ENCODE results near the gene SEMA5B. TPM values are rescaled to one million over a fixed set of nuclear protein-coding genes. Genes with fewer than 3 reads are reported as not detected.

Gene SEMA5B
- total and polyA plus RNA-seq, 2 donors (not counting 3 experiments of a cell fraction or from before 2014, with no cell fraction given): 0.07 TPM; not detected in 1

DNA sequence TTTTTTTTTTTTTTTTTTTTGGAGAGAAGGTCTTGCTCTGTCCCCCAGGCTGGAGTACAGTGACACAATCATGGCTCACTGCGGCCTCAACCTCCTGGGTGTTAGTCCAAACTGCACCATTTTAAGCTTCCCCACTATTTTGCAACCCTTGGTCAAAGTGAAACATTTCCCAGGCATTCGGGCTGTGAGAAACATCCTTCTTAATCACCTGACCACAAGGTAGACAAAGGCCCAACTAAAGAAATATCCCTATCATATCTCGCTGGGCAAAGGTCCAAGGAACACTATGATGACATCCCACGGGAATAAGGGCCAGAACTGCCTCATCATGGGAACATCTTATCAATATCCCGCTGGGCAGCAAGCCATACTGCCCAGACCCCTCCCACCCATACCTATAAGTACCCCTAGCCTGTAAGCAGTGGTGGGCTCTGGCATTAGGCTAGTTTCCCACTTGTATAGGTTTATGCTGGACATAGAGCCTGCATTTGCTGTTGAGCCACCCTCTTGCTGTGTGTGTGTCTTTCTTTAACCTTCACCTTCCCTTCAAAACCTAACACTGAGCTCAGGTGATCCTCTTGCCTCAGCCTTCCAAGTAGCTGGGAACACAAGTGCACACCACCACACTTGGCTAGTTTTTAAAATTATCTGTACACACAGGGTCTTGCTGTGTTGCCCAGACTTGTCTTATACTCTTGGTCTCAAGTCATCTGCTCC, 95.2 kb downstream of the SEMA5B start:
- Histone ChIP-seq H2AFZ (ENCODE audit: low read depth, low read length) (no peak overlapping the region), H3K79me2 (ENCODE audit: control insufficient read depth, insufficient read depth, low read length) (no peaks in the 10 kb centered on the region), H3K9me3 (replicated peaks; ENCODE audit: control insufficient read depth, insufficient read depth, low read length) (no peaks in the 10 kb centered on the region), H4K20me1 (replicated peaks; ENCODE audit: control insufficient read depth, extremely low read depth, insufficient read depth, low read length) (no peaks in the 10 kb centered on the region), H3K9me1 (replicated peaks; ENCODE audit: control insufficient read depth, extremely low read depth, insufficient read depth, low read length) (no peaks in the 10 kb centered on the region), H3K4me2 (ENCODE audit: insufficient read depth, low read length) (no peak overlapping the region), H3K36me3 (ENCODE audit: control insufficient read depth in 2 of 2, extremely low read depth in 1 of 2, insufficient read depth in 2 of 2, low read length in 2 of 2) (no peaks in the 10 kb centered on the region), H3K27ac (ENCODE audit: insufficient read depth, low read depth, low read length) (no peak overlapping the region), H3K9ac (replicated peaks; ENCODE audit: extremely low read depth, insufficient read depth, low read length) (no peak overlapping the region), H3K4me3 (replicated peaks in 1 of 3; ENCODE audit: insufficient read depth in 1 of 3, low read depth in 1 of 3, low read length in 3 of 3) (no peak overlapping the region), H3K27me3 (ENCODE audit: control insufficient read depth in 2 of 2, insufficient read depth in 2 of 2, low read length in 2 of 2) (peaks cover 4 to 10% of the 10 kb centered on the region in 2 experiments), H3K4me1 (ENCODE audit: control insufficient read depth, extremely low read depth, insufficient read depth, low read length) (no peaks in the 10 kb centered on the region)
- intact Hi-C loops (cut with micrococcal nuclease): no loop called here
- FAIRE-seq (no peak), DNase-seq (ENCODE audit: low read depth, low spot score) (no peak)
- no peak for TF ChIP-seq EZH2 (IDR thresholded peaks at IDR 0.05; ENCODE audit: borderline replicate concordance, low read depth, low read length, severe bottlenecking)
- no peak for TF ChIP-seq MYC (IDR thresholded peaks at IDR 0.05; ENCODE audit: low read depth, low read length)
- TF ChIP-seq FOS (IDR thresholded peaks at IDR 0.05; ENCODE audit: borderline replicate concordance, insufficient read depth, low read length): no peak
- no peak for TF ChIP-seq GATA2 (IDR thresholded peaks at IDR 0.05; ENCODE audit: insufficient read depth, insufficient read length, low read depth, low read length)
- no peak for TF ChIP-seq MAX (IDR thresholded peaks at IDR 0.05; ENCODE audit: insufficient read depth, insufficient read length)
- TF ChIP-seq POLR2AphosphoS5 (IDR thresholded peaks at IDR 0.05; ENCODE audit: insufficient read depth, low read depth, low read length): no peak
- TF ChIP-seq POLR2A (IDR thresholded peaks at IDR 0.05; ENCODE audit: low read depth, low read length): no peak
- no peak for TF ChIP-seq JUN (IDR thresholded peaks at IDR 0.05; ENCODE audit: borderline replicate concordance, insufficient read depth, insufficient read length, low read depth)
- POLR2A ChIA-PET: no interaction called here
- no TSS peak for BruUV-seq (replicated peaks)
- CTCF ChIA-PET: no interaction called here
- dilution Hi-C loops (cut with MboI; ENCODE audit: extremely low pct_ligation_motif_present, low sequenced_read_pairs): no loop called here

Data from endothelial cell of umbilical vein (primary cell).